ENCODE data around the gene TEX22. TPM values are rescaled to one million over a fixed set of nuclear protein-coding genes. Genes with fewer than 3 reads are reported as not detected.

The TEX22 gene
- total RNA-seq, 1 donor from 2014 or later, result 3.8 TPM

GRCh38 chr14:105419195-105420091 is 21.1 kb downstream of the TEX22 start, which contains the start of gene MTA1:
MTA1 (plus strand) TSS chr14:105419827; CDS start chr14:105420036, 209 bp downstream.
- Histone ChIP-seq H3K4me3 (peak within 1 kb of the TSS; percentile 75), H3K4me1 (peaks cover 42% of the 10 kb centered on the region), H3K27me3 (ENCODE audit: low read depth) (no peaks in the 10 kb centered on the region), H3K36me3 (no peaks in the 10 kb centered on the region), H3K9me3 (no peaks in the 10 kb centered on the region), H3K27ac (peak within 1 kb of the TSS; percentile 76)
- DNase-seq (no peak), ATAC-seq (peak; percentile 62 to 74)
- TF ChIP-seq CTCF (IDR thresholded peaks at IDR 0.05), result no peak
- intact Hi-C loops (cut with DNase I), result no loop called here

GRCh38 chr14:105420101-105420973 is 22.0 kb downstream of the TEX22 start:
- intact Hi-C loops (cut with DNase I), result no loop called here
- Histone ChIP-seq H3K9me3 (no peaks in the 10 kb centered on the region), H3K4me3 (peak overlapping the region; percentile 75), H3K27ac (peak overlapping the region; percentile 73), H3K36me3 (no peaks in the 10 kb centered on the region), H3K4me1 (peaks cover 38% of the 10 kb centered on the region), H3K27me3 (ENCODE audit: low read depth) (no peaks in the 10 kb centered on the region)
- no peak for TF ChIP-seq CTCF (IDR thresholded peaks at IDR 0.05)
- DNase-seq (no peak), ATAC-seq (peak in 1 of 2 donors; percentile 2)

- no peak for DNase-seq
- peak overlapping the region; percentile 75 for H3K4me3 ChIP-seq
- no peaks in the 10 kb centered on the region for H3K27me3 ChIP-seq (ENCODE audit: low read depth)
- no peaks in the 10 kb centered on the region for H3K36me3 ChIP-seq
- ATAC-seq, result peak; percentile 12 to 27
- H3K9me3 ChIP-seq, result no peaks in the 10 kb centered on the region
- intact Hi-C loops (cut with DNase I), result no loop called here
- H3K27ac ChIP-seq, result peak overlapping the region; percentile 73
- H3K4me1 ChIP-seq, result peaks cover 35% of the 10 kb centered on the region
- TF ChIP-seq CTCF (IDR thresholded peaks at IDR 0.05), result no peak
Observed at GRCh38 chr14:105420974-105421674, 22.8 kb downstream of the TEX22 start.

DNA sequence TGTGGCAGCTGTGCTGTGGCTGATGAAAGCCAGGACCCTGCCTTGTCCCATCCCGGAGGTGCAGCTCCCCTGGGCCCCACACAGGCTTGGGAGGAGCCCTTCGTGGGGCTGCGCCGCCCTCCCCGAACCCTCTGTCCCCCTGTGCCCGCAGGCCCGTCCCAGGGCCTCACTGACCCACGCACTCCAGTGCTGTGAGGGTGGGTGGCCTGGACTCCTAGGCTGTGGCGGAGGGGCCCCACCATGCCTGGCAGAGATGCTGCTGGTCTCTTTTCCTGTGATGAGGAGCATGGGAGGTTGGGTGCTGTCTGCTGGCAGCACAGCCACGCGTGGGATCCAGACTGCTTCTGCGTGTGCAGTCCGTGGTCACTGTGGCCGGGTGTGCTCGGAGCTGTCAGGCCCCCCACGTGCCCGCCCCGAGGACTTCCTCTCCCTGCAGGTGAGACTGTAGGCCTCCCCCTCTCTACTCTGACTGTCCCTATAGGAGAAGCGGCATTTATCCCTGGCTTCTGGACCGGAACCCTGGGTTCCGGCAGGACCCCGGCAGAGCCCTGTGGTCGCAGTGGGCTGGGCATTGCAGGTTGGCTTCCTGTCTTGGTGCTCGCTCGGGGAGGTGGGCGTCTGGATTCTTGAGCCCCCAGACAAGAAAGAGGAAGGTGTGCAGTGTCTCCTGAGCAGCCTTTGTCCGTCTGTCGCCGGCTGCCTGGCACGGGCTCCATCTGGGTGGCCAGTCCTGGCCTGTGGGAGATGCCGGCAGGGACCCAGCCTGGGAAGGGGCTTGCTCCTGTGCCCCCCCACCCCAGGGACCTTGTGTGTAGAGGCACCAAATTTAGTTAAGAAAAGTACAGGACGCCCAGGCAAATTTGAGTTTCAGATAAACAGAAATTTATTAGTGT is 23.6 kb downstream of the TEX22 start:
- TF ChIP-seq CTCF (IDR thresholded peaks at IDR 0.05), result no peak
- DNase-seq (no peak), ATAC-seq (no peak)
- H3K4me1 ChIP-seq, result peaks cover 35% of the 10 kb centered on the region
- no peaks in the 10 kb centered on the region for H3K36me3 ChIP-seq
- H3K27ac ChIP-seq, result peak overlapping the region; percentile 73
- intact Hi-C loops (cut with DNase I), result no loop called here
- no peaks in the 10 kb centered on the region for H3K9me3 ChIP-seq
- no peak overlapping the region for H3K4me3 ChIP-seq
- H3K27me3 ChIP-seq (ENCODE audit: low read depth), result no peaks in the 10 kb centered on the region

Measured in lower lobe of right lung (tissue), 2 donors.